Measurements from ENCODE around the gene UTY. TPM values are rescaled to one million over a fixed set of nuclear protein-coding genes. Genes with fewer than 3 reads are reported as not detected.

UTY gene
- 17.1 and 17.9 TPM in 2 replicates for total RNA-seq
- polyA plus RNA-seq: 4.8 TPM in 2 replicates
- polyA plus RNA-seq (2011; cell fraction: cytosol; rRNA removed): 3.6 and 4.4 TPM in 2 replicates
- polyA plus RNA-seq (2011; cell fraction: nucleus; rRNA removed): 25.5 and 27.5 TPM in 2 replicates
- 5.8 and 6.3 TPM in 2 replicates for polyA plus RNA-seq (2012)
- 33.9 and 46.0 TPM in 2 replicates for polyA minus RNA-seq
- polyA minus RNA-seq (2011; cell fraction: cytosol; rRNA and poly(A)+ RNA removed): not detected
- polyA minus RNA-seq (2011; cell fraction: nucleus; rRNA and poly(A)+ RNA removed): 134 and 176 TPM in 2 replicates
- percentile 87 among the genes with signal in this experiment for Bru-seq, nascent RNA
- BruChase-seq, experiment 1, labeled RNA remaining after a 6-hour chase: percentile 61 among the genes with signal in this experiment
- percentile 79 among the genes with signal in this experiment for BruChase-seq, experiment 2, labeled RNA remaining after a 2-hour chase
- long read RNA-seq, full-length matches to known transcripts: 2 of 18 reads
- long read RNA-seq, partial matches to known transcripts: 3 of 18 reads
- long read RNA-seq, other reads (novel, unspliced or antisense): 13 of 18 reads

DNA sequence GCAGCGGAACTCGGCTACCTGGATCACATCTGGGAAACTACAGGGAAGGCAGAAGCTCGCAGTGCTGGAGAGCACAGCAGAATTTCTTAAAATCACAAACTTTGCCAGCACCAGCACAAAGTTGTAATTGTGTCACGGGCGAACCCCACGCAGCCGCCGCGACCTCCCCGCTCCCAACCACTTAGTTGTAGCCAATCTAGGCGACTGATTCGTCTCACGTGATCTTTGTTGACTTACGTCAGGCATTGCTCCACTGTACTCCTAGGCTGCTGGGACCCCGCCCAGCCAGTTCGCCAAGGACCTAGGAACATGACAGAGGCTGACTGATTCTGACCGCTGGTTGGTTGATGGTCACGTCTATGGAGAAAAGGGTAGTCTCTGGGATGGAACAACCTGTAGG lies at the start of gene UTY:
UTY (minus strand) TSS at position 206 of the 400 bp plus-strand sequence. CDS start 368 bp downstream, outside the sequence.
- no peaks in the 10 kb centered on the region for H3K9me3 ChIP-seq (replicated peaks; ENCODE audit: control insufficient read depth, insufficient read depth, low read length)
- H3K9ac ChIP-seq (replicated peaks; ENCODE audit: extremely low read depth, insufficient read depth, low read length): peak within 1 kb of the TSS; percentile 99
- POLR2A ChIA-PET: interaction anchor here (0.9 kb wide), 1 partner anchor 224 kb away, joined by 3 read pairs; the partner anchor contains the start of gene TMSB4Y
- H3K4me1 ChIP-seq (ENCODE audit: control insufficient read depth, extremely low read depth, insufficient read depth, low read length): peaks cover 23% of the 10 kb centered on the region
- TF ChIP-seq FOS (IDR thresholded peaks at IDR 0.05; ENCODE audit: borderline replicate concordance, insufficient read depth, low read length) (no peak), JUN (IDR thresholded peaks at IDR 0.05; ENCODE audit: borderline replicate concordance, insufficient read depth, insufficient read length, low read depth) (no peak), GATA2 (IDR thresholded peaks at IDR 0.05; ENCODE audit: insufficient read depth, insufficient read length, low read depth, low read length) (no peak), EZH2 (IDR thresholded peaks at IDR 0.05; ENCODE audit: borderline replicate concordance, low read depth, low read length, severe bottlenecking) (no peak), POLR2A (IDR thresholded peaks at IDR 0.05; ENCODE audit: low read depth, low read length) (no peak), MYC (IDR thresholded peaks at IDR 0.05; ENCODE audit: low read depth, low read length) (no peak), POLR2AphosphoS5 (IDR thresholded peaks at IDR 0.05; ENCODE audit: insufficient read depth, low read depth, low read length) (no peak)
- TF ChIP-seq, protein P1, sequence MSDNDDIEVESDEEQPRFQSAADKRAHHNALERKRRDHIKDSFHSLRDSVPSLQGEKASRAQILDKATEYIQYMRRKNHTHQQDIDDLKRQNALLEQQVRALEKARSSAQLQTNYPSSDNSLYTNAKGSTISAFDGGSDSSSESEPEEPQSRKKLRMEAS (IDR thresholded peaks at IDR 0.05; ENCODE audit: insufficient read depth, insufficient read length): no peak
- TF ChIP-seq, protein P2, sequence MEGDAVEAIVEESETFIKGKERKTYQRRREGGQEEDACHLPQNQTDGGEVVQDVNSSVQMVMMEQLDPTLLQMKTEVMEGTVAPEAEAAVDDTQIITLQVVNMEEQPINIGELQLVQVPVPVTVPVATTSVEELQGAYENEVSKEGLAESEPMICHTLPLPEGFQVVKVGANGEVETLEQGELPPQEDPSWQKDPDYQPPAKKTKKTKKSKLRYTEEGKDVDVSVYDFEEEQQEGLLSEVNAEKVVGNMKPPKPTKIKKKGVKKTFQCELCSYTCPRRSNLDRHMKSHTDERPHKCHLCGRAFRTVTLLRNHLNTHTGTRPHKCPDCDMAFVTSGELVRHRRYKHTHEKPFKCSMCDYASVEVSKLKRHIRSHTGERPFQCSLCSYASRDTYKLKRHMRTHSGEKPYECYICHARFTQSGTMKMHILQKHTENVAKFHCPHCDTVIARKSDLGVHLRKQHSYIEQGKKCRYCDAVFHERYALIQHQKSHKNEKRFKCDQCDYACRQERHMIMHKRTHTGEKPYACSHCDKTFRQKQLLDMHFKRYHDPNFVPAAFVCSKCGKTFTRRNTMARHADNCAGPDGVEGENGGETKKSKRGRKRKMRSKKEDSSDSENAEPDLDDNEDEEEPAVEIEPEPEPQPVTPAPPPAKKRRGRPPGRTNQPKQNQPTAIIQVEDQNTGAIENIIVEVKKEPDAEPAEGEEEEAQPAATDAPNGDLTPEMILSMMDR (IDR thresholded peaks at IDR 0.05; ENCODE audit: extremely low read depth in 1 of 2, insufficient read depth in 1 of 2, low read depth in 1 of 2, low read length in 2 of 2): no peak
- H3K36me3 ChIP-seq (ENCODE audit: control insufficient read depth in 2 of 2, extremely low read depth in 1 of 2, insufficient read depth in 2 of 2, low read length in 2 of 2): no peaks in the 10 kb centered on the region
- peak within 1 kb of the TSS; percentile 97 for H3K27ac ChIP-seq (ENCODE audit: insufficient read depth, low read depth, low read length)
- BruUV-seq (replicated peaks): no TSS peak
- H2AFZ ChIP-seq (ENCODE audit: low read depth, low read length): peak within 1 kb of the TSS; percentile 94
- CTCF ChIA-PET: no interaction called here
- peaks cover 33% of the 10 kb centered on the region for H3K79me2 ChIP-seq (ENCODE audit: control insufficient read depth, insufficient read depth, low read length)
- no peaks in the 10 kb centered on the region for H3K27me3 ChIP-seq (ENCODE audit: control insufficient read depth in 2 of 2, insufficient read depth in 2 of 2, low read length in 2 of 2)
- no peaks in the 10 kb centered on the region for H4K20me1 ChIP-seq (replicated peaks; ENCODE audit: control insufficient read depth, extremely low read depth, insufficient read depth, low read length)
- intact Hi-C loops (cut with micrococcal nuclease) (loop anchor here (1.0 to 2.0 kb wide), 2 partner anchors 223 to 575 kb away; partner anchors contain the start of genes DDX3Y and TMSB4Y), dilution Hi-C loops (cut with MboI; ENCODE audit: extremely low pct_ligation_motif_present, low sequenced_read_pairs) (no loop called here)
- DNase-seq (ENCODE audit: low read depth, low spot score) (peak; percentile 89), FAIRE-seq (peak; percentile 92)
- H3K4me2 ChIP-seq (ENCODE audit: insufficient read depth, low read length): peak within 1 kb of the TSS; percentile 88
- H3K9me1 ChIP-seq (replicated peaks; ENCODE audit: control insufficient read depth, extremely low read depth, insufficient read depth, low read length): no peaks in the 10 kb centered on the region
- H3K4me3 ChIP-seq (replicated peaks in 1 of 3; ENCODE audit: insufficient read depth in 1 of 3, low read depth in 1 of 3, low read length in 3 of 3): peak within 1 kb of the TSS; percentile 51 to 97 (median 97)
